Psoas muscle (tissue), 8 donors: Measurements from ENCODE around the gene LIMA1. TPM values are rescaled to one million over a fixed set of nuclear protein-coding genes. Genes with fewer than 3 reads are reported as not detected.
A peak's percentile ranks its signal among the peaks of the same experiment; 100 is the strongest.

Source experiments
- ATAC-seq, 4 donors: fragments of 200-7000 bp; cut with Tn5 transposase; one replicate each; pipeline ENCODE4 v1.9.1; 2020; ENCODE audit warnings: moderate library complexity in 3 of 4, mild to moderate bottlenecking in 2 of 4
- DNase-seq, 2 donors: peaks; one replicate each; pipeline ENCODE4 v3.0.0-alpha.2; 2020
- H3K27ac ChIP-seq: fragments of 200-600 bp; one replicate; pipeline ENCODE4 v1.8.0; 2022
- H3K27me3 ChIP-seq, 3 donors: fragments of 200-600 bp in 1 of 3; one replicate each; pipeline versions ENCODE4 v1.6.1 to v1.8.0; 2013 to 2022; ENCODE audit warnings: low read length in 2 of 3, mild to moderate bottlenecking in 2 of 3, moderate library complexity in 1 of 3; ENCODE audit not compliant: insufficient read depth in 3 of 3
- H3K36me3 ChIP-seq, 2 donors: fragments of 200-600 bp in 1 of 2; one replicate each; pipeline versions ENCODE4 v1.6.1 to v1.8.0; 2013 to 2022; ENCODE audit warnings: low read depth in 1 of 2, mild to moderate bottlenecking in 1 of 2, moderate library complexity in 1 of 2; ENCODE audit not compliant: insufficient read depth in 1 of 2
- H3K4me1 ChIP-seq: fragments of 200-600 bp; one replicate; pipeline ENCODE4 v1.8.0; 2022
- H3K4me3 ChIP-seq: fragments of 200-600 bp; one replicate; pipeline ENCODE4 v1.8.0; 2022; ENCODE audit warnings: mild to moderate bottlenecking
- H3K9me3 ChIP-seq: fragments of 200-600 bp; one replicate; pipeline ENCODE4 v1.8.0; 2022
- WGBS, 3 donors: extraction: QIAGEN DNeasy Blood & Tissue Kit; methylation state at CpG; one replicate each; pipeline versions ENCODE4 v1.1.6 to v1.1.7; 2013; 5-methylcytosine and 5-hydroxymethylcytosine counted together
- intact Hi-C, 2 donors: fragments of 100-400 bp; cut with DNase I; formaldehyde crosslinking; loops; one replicate each; pipeline versions ENCODE4 v1.11.0 to v1.14.2; 2022
- polyA plus RNA-seq, 3 donors: library from polyadenylated mRNA; stranded (reverse); fragments of 200-250 nt; gene quantifications; one replicate each; pipeline ENCODE4 v1.2.3, GENCODE V29; 2013
- total RNA-seq, 4 donors: library from RNA; stranded (reverse); fragmentation: NEBNext Ultra II Directional in 2 of 4; extraction: Animal tissue kit (Norgen Biotek cat#: 25700) in 2 of 4; gene quantifications; one replicate each; pipeline versions ENCODE4 v1.2.1 to v1.2.4, GENCODE V29; 2021 to 2023
- TF ChIP-seq, protein P1 (sequence below): fragments of 200-600 bp; IDR thresholded peaks from one replicate; pipeline ENCODE4 v1.8.0; 2022; ENCODE audit warnings: antibody characterized with exemption
- donor health status: healthy with polysubstance abuse.
- donor health status: DM: no; HTN: no; CAD: no; lungs with moderate emphysema.
- donor health status: Bipolar disorder and iron deficiency.
- donor health status: healthy.
- donor health status: DM: yes; HTN: yes; CAD: no.
- donor health status: DM: no; HTN: no; CAD: no.
- donor health status: DM: no; HTN: no; CAD: no.
- donor health status: DM: yes; HTN: yes; CAD: no.

The LIMA1 gene
- total and polyA plus RNA-seq, 7 donors, result 5.6 to 25.3 (median 9.0) TPM

DNA sequence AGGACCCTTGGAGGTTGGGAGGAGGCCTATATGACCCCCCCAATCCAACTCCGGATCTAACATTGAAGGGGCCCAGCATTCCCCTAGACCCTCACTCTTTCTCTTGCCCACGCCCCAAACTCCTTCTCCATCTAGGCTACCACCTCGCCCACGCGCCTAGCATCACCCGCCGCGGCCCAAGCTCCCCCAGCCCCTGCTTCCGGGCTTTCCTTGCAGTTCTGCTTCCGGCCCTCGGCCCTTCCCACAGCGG is 116.6 kb downstream of the LIMA1 start:
- Histone ChIP-seq H3K36me3 (no peaks in the 10 kb centered on the region), H3K4me1 (no peaks in the 10 kb centered on the region), H3K27ac (peak overlapping the region; percentile 81), H3K9me3 (no peaks in the 10 kb centered on the region), H3K27me3 (no peaks in the 10 kb centered on the region), H3K4me3 (peak overlapping the region; percentile 89)
- ATAC-seq, result peak in 1 of 4 donors; percentile 11
- TF ChIP-seq, protein P1, sequence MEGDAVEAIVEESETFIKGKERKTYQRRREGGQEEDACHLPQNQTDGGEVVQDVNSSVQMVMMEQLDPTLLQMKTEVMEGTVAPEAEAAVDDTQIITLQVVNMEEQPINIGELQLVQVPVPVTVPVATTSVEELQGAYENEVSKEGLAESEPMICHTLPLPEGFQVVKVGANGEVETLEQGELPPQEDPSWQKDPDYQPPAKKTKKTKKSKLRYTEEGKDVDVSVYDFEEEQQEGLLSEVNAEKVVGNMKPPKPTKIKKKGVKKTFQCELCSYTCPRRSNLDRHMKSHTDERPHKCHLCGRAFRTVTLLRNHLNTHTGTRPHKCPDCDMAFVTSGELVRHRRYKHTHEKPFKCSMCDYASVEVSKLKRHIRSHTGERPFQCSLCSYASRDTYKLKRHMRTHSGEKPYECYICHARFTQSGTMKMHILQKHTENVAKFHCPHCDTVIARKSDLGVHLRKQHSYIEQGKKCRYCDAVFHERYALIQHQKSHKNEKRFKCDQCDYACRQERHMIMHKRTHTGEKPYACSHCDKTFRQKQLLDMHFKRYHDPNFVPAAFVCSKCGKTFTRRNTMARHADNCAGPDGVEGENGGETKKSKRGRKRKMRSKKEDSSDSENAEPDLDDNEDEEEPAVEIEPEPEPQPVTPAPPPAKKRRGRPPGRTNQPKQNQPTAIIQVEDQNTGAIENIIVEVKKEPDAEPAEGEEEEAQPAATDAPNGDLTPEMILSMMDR, result no peak
- peak in 1 of 2 donors; percentile 49 for DNase-seq
- intact Hi-C loops, result loop anchor here (1.0 to 10.0 kb wide), 4 partner anchors 54 to 202 kb away; partner anchors contain the start of genes COX14 (in 2 of the 2), AQP5 (in 1 of the 2) and SMARCD1 (in 1 of the 2)
- WGBS, 3 donors, result 0% methylated on average over 12 of the region's 12 CpGs

DNA sequence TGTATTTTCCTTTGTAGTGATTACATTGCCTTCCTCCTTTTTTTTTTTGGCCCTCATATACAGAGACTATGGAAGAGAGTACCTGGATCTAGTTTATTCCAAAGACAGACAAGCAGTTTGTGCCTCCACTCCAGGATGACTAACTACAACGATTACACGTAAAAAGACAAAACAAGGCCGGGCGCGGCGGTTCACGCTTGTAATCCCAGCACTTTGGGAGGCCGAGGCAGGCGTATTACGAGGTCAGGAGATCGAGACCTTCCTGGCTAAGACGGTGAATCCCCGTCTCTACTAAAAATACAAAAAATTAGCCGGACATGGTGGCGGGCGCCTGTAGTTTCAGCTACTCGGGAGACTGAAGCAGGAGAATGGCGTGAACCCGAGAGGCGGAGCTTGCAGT is 118.4 kb downstream of the LIMA1 start:
- 95 to 96% (median 95%) methylated on average over 17 to 20 of the region's 20 CpGs for whole genome bisulfite sequencing, 3 donors
- no peak overlapping the region for H3K4me3 ChIP-seq
- H3K4me1 ChIP-seq, result no peaks in the 10 kb centered on the region
- H3K9me3 ChIP-seq, result no peaks in the 10 kb centered on the region
- H3K36me3 ChIP-seq, result no peaks in the 10 kb centered on the region
- TF ChIP-seq, protein P1, result no peak
- ATAC-seq (no peak), DNase-seq (no peak)
- no peak overlapping the region for H3K27ac ChIP-seq
- intact Hi-C loops, result loop anchor here in 1 of 2 donors (5.0 to 10.0 kb wide), 2 partner anchors 78 to 200 kb away; partner anchors contain the start of genes AQP5 and SMARCD1
- no peaks in the 10 kb centered on the region for H3K27me3 ChIP-seq

DNA sequence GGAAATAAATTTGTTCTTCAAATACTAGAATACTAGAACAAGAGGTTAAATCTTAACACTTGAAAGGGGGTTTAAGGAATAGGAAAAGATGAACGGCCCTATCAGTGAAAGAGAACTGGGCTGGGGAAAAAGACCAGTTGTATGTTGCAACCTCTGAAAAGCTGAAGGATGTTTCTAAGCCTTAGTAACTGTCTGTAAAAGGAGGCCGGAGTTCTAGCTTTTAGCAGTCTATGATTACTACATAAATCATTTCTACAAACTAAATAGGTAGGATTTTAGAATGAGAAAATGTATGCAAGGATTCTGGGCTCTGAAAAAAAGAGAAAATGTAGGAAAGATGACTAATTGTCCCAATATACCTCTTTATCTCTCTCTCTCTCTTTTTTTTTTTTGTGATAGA is 121.1 kb downstream of the LIMA1 start:
- WGBS, 3 donors, result 82 to 88% (median 86%) methylated on average over 2 of the region's 2 CpGs

DNA sequence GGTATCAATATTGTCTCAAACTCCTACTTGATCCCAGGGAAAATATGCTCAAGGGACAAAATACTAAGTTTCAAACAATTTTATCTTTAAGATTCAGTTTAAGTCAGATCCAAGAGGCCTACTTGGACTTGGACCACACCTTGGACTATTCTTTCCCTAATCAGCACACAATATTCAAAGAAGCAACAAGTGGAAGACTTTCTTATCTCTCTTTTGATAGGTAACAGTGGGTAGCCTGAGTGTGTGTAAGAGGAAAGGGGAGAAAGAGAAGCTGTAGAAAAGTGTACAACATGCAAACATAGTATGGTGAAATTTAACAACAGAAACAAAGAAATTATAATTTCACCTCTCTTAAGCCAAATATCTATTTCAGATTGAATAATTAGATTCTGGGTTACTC is 122.7 kb downstream of the LIMA1 start:
- intact Hi-C loops, result loop anchor here in 1 of 2 donors (10.0 kb wide), 1 partner anchor 196 kb away; the partner anchor contains the start of gene AQP5
- ATAC-seq, result no peak
- DNase-seq, result no peak

More for the DNA sequence above, 121.1 kb downstream of the LIMA1 start:
- Histone ChIP-seq H3K27me3 (no peaks in the 10 kb centered on the region), H3K36me3 (no peaks in the 10 kb centered on the region), H3K27ac (no peak overlapping the region), H3K9me3 (no peaks in the 10 kb centered on the region), H3K4me1 (no peaks in the 10 kb centered on the region), H3K4me3 (no peak overlapping the region)
- TF ChIP-seq, protein P1, result no peak
- intact Hi-C loops, result loop anchor here in 1 of 2 donors (10.0 kb wide), 1 partner anchor 197 kb away; the partner anchor contains the start of gene AQP5
- ATAC-seq (no peak), DNase-seq (no peak)

More for the DNA sequence above, 122.7 kb downstream of the LIMA1 start:
- no peak overlapping the region for H3K27ac ChIP-seq
- TF ChIP-seq, protein P1, result no peak
- no peaks in the 10 kb centered on the region for H3K36me3 ChIP-seq
- no peaks in the 10 kb centered on the region for H3K4me1 ChIP-seq
- H3K9me3 ChIP-seq, result no peaks in the 10 kb centered on the region
- no peaks in the 10 kb centered on the region for H3K27me3 ChIP-seq
- no peak overlapping the region for H3K4me3 ChIP-seq
